Measurements from ENCODE around the gene HLTF.

DNA sequence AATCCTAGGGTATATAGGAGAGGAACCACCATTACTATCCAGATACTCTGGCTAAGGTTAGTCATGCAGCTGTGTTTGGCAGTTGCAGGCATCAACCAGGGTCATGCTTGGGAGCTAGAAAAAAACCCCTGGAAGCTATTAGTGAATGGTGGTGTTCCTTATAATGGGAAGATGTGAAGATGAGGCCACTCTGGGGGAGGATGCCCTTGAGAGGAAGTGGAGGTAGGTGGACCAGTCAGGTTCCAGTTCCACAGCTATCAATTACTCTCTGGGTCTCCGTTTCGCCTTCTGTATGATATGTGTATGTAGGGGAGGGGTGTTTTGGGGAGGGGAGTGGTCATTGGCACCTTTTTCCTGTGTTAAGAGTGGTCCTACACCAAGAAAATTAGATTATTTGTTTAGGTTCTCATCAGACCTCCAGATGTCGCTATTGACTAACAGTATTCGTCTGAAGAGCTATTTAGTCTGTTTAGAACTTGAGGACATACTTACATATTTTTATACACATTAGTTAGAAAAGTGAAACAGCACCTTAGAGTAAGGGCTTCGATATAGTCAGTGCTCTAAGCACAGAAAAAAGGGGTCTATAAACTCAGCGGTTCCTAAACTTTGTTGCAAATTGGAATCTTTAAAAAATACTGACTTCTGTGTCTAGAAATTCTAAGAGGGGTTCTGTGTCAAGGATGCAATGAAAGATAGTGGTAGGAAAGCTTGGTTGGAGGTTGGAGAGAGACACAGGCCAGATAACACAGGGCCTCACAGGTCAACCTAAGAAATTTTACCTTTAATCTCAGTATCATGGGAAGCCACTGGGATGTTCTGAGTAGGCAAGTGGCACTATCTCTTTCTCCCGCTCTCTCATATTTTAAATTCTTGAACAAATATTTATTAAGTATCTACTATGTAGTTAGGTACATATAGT lies 34.0 kb upstream of the HLTF start:
- TF ChIP-seq TAF1 (IDR thresholded peaks at IDR 0.05; ENCODE audit: borderline replicate concordance, low read depth, low read length), result no peak
- TF ChIP-seq POLR2AphosphoS5 (IDR thresholded peaks at IDR 0.05; ENCODE audit: low read depth, low read length), result no peak
- no peak for TF ChIP-seq POLR2A (IDR thresholded peaks at IDR 0.05; ENCODE audit: low read depth, low read length)

Data from GM12892 (cell line).